Fibroblast of skin of left quadriceps (primary cell): ENCODE data around the gene MYRIP.
A peak's percentile ranks its signal among the peaks of the same experiment; 100 is the strongest.
"Not testable (repeated sequence)": the region's sequence is repeated elsewhere in the genome, so short reads cannot be mapped to it uniquely, and the experiment has no call there.

Source experiments
- DNase-seq, 2 experiments: peaks; one replicate each; pipeline ENCODE4 v3.0.0-alpha.2; 2013; ENCODE audit warnings: low read depth in 2 of 2

Gene MYRIP

DNA sequence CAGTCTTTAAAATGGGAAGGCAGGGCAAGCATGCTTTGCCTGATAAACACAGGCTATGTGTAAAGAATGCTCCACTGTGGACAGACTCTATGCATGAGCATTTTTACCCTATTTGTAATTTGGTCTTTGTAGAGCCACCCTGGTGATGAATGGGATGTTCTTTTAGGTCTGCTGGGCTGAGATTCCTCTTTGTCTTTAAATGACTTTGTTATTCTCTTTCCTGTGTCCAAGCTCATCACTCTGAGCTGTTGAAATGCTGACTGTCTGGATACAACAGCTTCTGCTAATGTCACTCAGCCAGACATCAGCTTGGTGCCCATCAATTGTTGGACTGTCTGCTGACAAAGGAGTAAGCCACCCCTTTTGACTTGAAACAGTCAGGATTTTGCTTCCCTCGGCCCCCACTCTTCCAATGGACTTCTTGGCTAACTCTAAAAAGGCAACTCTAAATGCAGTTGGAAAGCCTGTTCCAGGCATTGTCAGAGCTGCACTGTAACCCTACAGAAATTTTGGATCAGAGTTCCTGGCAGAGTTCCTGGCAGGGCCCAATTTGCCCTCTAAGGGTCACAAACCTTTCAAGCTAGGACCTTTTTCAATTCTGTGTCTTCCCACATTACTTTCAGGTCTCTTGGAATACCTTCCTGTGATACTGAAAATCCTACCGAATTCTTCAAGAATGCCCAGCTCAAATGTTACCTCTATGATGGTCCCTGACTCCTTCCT is 459.6 kb downstream of the MYRIP start:
- no peak for DNase-seq

DNA sequence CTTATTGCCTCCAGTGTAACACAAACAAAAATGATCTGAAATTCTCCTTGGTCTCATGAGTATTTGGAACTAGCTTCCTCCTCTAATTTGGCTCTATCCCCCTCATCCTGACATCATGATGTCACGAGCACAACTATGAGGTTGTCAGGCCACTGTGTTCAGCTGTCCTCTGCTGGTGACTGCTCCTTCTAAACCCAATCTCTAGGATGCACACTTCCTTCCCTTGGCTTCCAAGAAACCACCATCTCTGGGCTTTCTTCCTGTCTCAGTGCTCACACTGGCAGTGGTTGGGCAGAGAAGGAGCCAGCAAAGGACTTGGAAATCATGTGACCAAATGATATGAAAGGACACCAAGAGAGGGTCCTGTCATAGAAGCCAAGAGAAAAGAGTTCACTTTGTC is 469.4 kb downstream of the MYRIP start:
- DNase-seq = no peak

DNA sequence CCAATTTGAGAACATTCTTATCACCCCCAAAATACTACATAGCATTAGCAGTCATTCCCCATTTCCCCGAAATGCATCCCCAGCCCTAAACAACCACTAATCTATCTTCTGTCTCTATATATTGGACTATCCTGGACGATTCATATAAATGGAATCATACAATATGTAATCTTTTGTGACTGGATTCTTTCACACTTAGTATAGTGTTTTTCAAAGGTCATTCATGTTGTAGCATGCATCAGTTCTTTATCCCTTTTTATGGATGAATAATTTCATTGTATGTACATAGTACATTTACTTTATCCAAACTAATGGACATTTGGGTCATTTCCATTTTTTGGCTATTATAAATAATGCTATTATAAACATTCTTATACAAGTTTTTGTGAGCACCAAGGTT is 472.6 kb downstream of the MYRIP start:
- DNase-seq = no peak

DNA sequence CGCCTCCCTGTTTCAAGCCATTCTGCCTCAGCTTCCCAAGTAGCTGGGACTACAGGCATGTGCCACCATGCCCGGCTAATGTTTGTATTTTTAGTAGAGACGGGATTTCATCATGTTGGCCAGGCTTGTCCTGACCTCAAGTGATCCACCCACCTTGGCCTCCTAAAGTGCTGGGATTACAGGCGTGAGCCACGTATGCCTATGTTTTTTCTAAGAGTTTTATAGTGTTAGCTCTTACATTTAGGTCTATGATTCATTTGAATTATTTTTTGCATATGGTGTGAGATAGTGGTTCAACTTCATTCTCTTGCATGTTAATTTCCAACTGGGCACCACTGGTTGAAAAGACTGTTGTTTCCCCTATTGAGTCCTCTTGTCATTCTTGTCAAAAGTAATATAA is 473.6 kb downstream of the MYRIP start:
- DNase-seq = not testable (repeated sequence)

DNA sequence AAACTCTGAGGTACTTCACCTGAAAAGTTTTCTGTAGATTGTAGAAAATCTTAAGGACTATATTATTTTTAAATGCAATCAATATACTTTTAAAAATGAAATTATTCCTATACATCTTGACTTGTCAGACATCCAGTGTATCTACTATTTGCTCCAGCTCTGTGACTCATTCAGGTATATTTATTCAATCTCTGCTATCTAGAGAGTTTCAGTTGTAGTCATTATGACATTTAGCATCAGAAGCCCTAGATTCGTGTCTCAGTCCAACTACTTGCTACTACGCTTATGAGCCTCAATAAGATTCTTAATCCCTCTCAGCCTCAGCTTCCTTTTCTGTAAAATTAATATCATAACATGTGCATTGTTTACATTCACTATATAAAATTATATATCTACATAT is 477.8 kb downstream of the MYRIP start:
- DNase-seq = no peak

DNA sequence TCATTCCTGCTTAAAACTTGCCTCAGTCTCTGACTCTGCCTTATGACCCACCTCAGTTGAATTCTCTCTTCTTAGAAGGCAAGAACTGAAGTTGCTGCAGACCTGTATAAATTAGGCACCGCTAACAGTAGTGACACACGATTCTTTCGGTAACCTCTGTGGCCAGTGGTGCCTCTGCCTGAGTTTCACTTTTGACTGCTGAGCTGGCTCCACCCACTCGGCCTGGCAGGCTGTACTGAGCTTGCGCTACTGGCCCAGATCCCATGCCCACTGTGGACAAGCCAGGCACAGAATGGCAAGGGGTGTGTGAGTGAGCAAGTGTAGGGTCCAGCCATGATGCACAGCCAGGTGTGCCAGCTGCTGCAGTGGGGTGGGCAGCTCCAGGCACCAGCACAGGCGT is 481.0 kb downstream of the MYRIP start:
- no peak for DNase-seq

DNA sequence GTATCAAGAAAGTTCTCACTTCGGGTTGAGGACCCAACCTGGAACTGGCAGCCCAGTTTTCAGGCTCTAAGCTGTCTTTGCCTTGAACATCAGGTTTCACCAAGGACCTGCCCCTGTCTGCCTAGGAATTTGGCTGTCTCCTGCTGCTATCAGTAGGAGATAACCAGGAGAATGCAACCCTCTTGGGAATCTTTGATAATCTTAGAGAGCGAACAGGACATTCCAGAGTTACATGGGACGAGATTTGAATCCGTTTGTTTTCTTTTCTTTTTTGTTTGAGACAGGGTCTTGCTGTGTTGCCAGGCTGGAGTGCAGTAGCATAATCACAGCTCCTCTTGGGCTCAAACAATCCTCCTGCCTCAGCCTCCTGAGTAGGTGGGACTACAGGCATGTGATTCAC is 482.1 kb downstream of the MYRIP start:
- DNase-seq = no peak

DNA sequence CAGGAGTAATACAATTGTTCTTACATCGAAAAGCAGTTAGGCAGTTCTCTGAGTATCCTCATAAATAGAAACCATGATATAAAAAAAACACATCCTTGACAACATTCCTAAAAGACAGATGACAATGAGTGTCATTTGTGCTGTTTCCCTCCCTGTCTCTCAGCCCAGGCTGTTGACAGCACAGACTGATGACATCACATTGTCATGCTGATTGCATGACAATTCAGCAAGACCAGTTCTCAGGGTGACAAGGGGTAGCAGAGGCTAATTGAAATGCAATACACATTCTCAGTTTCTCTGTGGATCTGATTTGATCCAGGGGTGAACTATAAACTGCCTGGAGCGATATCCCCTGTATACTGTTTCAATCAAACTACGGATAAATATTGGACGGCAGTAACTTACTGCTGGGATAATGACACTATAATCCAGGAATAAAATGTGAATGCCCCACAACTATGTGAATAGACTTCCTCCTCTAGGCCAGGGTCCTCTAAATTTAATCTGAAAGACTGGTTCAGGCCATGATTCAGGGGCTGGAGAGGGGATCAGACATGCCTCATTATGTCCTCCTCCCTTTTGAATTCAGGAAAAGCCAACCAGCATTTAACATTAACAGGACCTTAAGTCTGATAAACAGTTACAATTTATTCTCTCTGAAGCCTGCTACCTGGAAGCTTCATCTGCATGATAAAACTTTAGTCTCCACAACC is 483.4 kb downstream of the MYRIP start:
- no peak for DNase-seq

DNA sequence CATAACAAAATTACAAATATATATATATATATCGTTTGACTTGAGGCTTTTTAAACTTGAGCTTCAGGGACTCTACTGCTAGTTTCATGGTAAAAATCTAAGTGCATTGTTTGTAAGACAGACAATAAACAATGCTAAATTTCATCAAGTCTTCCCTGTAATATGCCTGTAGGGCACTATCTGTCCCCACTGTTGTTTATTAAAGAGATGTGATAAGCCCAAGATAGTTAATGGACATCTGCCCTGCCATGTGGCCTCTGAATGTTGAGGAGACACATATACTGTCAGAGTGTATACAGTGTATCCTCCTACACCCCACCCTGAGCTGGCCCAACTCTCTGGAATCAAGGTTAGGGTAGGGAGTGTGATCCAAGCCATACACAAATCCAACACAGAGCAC is 485.0 kb downstream of the MYRIP start:
- no peak for DNase-seq

DNA sequence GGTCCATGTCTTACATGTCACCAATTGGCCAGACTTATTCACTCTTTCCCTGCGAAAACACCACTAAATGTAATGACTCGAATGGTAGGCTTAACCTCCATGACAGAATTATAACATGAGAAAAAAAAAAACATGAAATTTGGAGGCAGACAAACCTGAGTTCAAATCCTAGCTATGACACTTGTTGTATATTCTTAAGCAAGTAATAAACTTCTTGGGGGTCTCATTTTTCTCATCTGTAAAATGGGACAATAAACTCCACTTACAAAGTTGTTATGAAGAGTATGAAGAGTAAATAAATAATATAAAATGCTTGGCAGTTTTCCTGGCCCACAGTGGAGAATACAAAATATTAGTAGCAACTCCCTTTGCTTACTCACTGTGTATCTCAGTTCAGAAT is 488.7 kb downstream of the MYRIP start:
- no peak for DNase-seq

DNA sequence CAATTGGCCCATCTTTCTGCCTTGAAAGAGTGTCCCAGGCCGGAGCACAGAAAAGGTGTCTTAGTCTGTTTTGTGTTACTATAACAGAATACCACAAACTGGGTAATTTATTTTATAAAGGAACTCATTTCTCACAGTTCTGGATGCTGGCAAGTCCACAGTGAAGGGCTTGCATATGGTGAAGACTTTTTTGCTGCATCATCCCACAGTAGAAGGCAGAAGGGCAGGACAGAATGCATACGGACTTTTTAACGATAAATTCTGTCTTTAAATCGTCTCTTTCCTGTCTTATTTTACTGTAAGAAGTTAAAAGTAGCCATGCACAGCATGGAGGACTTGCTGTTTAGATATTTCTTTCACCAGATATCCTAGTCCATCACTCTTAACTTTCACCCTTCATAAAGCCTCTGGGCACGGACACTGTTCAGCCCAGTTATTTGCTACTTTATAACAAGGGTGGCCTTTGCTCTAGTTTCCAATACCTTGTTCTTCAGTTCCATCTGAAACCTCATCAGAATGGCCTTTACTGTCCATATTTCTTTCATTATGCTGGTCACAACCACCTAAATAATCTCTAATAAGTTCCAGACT is 489.8 kb downstream of the MYRIP start:
- no peak for DNase-seq

DNA sequence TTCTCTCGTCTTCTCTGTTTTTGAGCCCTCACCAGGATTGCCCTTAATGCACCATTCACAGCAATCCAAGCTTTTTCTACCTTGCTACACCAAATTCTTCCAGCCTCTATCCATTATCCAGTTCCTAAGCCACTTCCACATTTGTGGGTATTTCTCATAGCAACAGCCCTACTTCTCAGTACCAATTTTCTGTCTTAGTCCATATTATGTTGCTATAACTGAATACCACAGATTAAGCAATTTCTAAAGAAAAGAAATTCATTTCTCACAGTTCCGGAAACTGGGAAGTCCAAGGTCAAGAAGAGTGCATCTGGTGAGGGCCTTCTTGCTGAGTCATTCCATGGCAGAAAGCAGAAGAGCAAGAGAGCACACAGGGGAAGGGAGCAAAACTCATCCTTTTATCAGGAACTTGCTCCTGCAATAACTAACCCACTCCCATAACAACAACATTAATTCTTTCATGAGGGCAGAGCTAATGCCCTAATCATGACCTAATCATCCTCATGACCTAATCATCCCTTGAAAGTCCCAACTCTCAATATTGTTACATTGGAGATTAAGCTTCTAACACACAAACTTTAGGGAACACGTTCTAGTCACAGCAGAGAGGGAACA is 490.4 kb downstream of the MYRIP start:
- DNase-seq = peak; percentile 55 to 59

DNA sequence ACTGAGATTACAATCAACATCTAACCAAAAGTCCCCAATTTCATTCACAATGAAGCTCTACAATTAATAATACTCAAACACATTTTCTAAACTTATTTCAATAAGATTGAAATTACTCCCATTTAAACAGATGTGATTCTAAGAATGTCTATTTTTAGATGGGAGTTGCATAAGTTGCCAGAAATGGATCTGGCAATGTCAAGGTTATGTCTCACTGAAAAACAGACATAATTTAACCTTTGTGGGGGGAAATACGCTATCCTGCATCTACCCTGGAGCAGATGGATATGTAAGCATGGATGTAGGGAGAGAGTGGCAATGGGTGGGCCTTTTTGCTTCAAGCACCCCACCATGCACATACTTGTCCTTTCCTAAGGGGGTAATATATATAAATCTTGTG is 493.4 kb downstream of the MYRIP start:
- no peak for DNase-seq

DNA sequence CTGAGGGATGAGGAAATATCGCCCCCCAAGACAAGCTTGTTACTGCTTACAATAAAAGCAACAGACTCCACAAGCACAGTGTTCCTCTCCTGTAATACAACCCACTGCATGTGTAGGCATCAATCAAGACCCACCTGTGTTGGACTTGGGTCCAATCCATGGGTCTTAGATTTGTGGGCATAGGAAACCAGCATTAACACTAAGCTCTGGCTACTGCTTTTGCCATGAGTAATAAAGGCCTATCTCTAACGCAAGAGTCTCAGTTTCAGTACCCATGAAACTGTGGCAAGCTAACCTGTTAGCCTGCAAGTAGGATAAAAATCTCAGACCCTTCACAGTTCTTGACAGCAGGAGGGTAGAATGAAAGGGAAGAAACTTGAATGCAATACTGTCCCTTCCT is 494.9 kb downstream of the MYRIP start:
- no peak for DNase-seq

DNA sequence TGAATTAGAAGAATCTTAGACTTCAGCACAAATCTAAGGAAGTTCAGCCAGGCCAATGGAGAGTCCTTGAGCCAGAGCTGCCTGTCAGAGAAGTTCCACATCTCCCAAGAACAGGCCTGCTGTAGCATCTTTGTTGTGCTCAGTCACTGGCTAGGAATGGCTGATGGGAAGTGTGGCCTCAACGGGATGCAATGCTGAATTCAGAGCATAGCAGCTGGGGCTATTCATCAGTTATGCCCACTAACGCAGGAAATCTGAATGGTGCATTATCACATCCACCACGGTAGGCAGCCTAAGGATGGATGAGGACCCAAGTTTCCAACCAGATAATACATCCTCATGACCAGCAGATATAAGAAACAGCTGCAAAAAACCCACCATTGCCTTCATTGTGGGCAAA is 496.9 kb downstream of the MYRIP start:
- DNase-seq = no peak

DNA sequence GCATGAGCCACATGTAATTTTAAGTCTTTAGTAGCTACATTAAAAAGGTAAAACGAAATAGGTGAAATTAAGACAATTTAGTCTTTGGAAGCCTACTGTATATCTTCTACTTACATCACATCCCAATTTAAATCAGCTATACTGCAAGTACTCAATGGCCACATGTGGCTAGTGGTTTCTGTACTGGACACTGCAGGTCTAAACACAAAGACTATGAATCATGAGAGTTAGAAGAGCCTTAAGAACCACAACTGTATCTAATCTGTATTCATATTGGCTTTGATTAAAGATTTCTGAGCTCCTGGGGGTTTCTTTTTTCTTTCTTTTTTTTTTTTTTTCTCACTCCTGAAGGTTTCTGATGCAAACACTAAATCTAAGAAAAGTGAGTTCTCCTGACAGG is 497.8 kb downstream of the MYRIP start:
- DNase-seq = no peak

DNA sequence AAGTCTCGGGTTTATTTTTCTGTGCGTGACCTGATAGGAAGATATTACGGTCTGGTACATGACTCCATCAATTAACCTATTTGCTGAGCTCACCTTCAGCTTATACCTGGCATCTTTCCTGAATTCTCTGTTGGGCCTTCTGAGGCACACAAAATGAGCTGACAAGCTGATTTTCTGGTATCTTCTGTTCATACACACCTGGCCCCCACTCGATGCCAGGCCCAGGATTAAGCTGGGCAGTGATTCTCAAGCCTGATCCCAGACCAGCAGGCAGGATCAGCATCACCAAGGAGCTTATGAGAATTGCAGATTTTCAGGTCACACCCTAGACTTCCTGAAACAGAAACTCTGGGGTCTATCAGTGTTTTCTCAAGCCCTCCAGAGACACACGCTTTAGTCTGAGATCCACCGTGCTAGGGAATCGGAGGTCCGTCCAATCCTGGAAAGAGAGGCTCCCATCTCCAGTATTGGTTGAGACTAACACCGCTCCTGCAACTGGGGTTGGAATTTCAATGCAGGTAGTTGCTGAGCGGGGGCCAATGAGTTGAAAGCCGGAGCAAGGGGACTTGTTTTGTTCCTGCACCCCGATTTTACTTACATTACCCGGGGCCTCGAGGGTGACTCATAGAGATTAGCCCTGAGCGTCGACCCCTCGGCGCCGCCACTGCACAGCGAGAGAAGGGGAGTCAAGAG is 499.5 kb downstream of the MYRIP start:
- DNase-seq = no peak

DNA sequence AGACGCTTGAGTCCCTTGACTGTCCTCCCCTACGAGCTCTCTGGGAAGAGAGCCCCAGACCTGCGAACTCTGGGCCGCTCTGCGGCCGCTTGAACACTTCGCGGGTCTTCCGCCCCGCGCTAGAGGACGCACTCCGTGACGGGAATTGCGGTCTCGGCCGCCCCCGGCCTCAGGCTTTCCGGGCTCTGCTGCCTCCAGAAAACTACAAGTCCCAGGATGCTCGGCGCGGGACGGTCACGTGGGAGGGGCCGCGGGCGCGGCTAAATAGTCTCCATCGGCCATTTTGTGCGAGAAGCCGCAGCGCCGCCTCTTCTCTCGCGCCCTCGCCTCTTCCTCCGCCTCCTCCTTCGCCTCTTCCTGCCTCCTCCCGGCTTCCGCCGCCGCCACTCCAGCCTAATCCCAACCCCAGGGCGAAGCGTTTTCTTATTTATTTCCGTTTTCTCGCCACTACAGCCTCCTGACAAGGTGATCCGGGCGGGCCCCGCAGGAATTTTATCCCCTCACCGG is 500.1 kb downstream of the MYRIP start, which contains the start of gene EIF1B:
Gene EIF1B (plus strand): TSS at position 290 of the 507 bp plus-strand sequence. CDS start 235 bp downstream, outside the sequence.
- peak; percentile 95 to 96 for DNase-seq
